Liver (tissue), 9 donors: ENCODE results near the gene INO80C. TPM values are rescaled to one million over a fixed set of nuclear protein-coding genes. Genes with fewer than 3 reads are reported as not detected.
A peak's percentile ranks its signal among the peaks of the same experiment; 100 is the strongest.

Experiments
- DNase-seq: peaks from one replicate; pipeline ENCODE4 v3.0.0-alpha.2; 2017; ENCODE audit warnings: low spot score
- H3K27ac ChIP-seq, 2 donors: one replicate each; pipeline ENCODE4 v1.7.0; 2013; ENCODE audit warnings: inconsistent platforms in 2 of 2, low read length in 2 of 2, control low read depth in 1 of 2, low read depth in 1 of 2, mild to moderate bottlenecking in 1 of 2
- H3K27me3 ChIP-seq, 4 donors: one replicate each; pipeline versions ENCODE4 v1.6.1 to v1.7.0; 2013; ENCODE audit warnings: low read length in 3 of 4, inconsistent platforms in 1 of 4, mild to moderate bottlenecking in 1 of 4, moderate library complexity in 1 of 4; ENCODE audit not compliant: control insufficient read depth in 4 of 4, insufficient read depth in 4 of 4
- H3K36me3 ChIP-seq, 4 donors: one replicate each; pipeline versions ENCODE4 v1.6.1 to v1.7.0; 2013; ENCODE audit warnings: low read length in 3 of 4, mild to moderate bottlenecking in 3 of 4, low read depth in 1 of 4, moderate library complexity in 1 of 4; ENCODE audit not compliant: control insufficient read depth in 4 of 4, insufficient read depth in 3 of 4
- H3K4me1 ChIP-seq, 4 donors: one replicate each; pipeline versions ENCODE4 v1.6.1 to v1.7.0; 2013; ENCODE audit warnings: low read length in 3 of 4, mild to moderate bottlenecking in 3 of 4, moderate library complexity in 1 of 4; ENCODE audit not compliant: control insufficient read depth in 4 of 4, insufficient read depth in 4 of 4
- H3K4me3 ChIP-seq, 3 donors: one replicate each; pipeline versions ENCODE4 v1.6.1 to v1.7.0; 2013; ENCODE audit warnings: low read length in 3 of 3, control low read depth in 1 of 3, low read depth in 1 of 3, mild to moderate bottlenecking in 1 of 3
- H3K9ac ChIP-seq, 2 donors: one replicate each; pipeline ENCODE4 v1.7.0; 2013; ENCODE audit warnings: low read length in 2 of 2, mild to moderate bottlenecking in 2 of 2, moderate library complexity in 2 of 2, control low read depth in 1 of 2, low read depth in 1 of 2
- H3K9me3 ChIP-seq, 4 donors: one replicate each; pipeline versions ENCODE4 v1.6.1 to v1.7.0; 2013; ENCODE audit warnings: low read length in 3 of 4; ENCODE audit not compliant: control insufficient read depth in 4 of 4
- ATF3 ChIP-seq: IDR thresholded peaks from 2 replicates; pipeline ENCODE4 v1.6.1; 2016; ENCODE audit warnings: antibody characterized with exemption
- CTCF ChIP-seq: fragments of 150-350 bp; IDR thresholded peaks from 2 replicates; pipeline ENCODE4 v1.5.1; 2017; ENCODE audit warnings: improper control_type of control experiment, low read depth, low read length; ENCODE audit not compliant: missing input control
- EGR1 ChIP-seq, 2 donors: IDR thresholded peaks; 2 replicates each; pipeline ENCODE4 v1.6.1; 2016 to 2018; ENCODE audit warnings: antibody characterized with exemption in 2 of 2, low read depth in 2 of 2
- FOXA1 ChIP-seq: IDR thresholded peaks from 2 replicates; pipeline ENCODE4 v1.6.1; 2016; ENCODE audit warnings: antibody characterized with exemption
- FOXA2 ChIP-seq: IDR thresholded peaks from 2 replicates; pipeline ENCODE4 v1.6.1; 2016; ENCODE audit warnings: antibody characterized with exemption
- GABPA ChIP-seq, 2 donors: IDR thresholded peaks in 1 of 2; conservative IDR thresholded peaks in 1 of 2; 2 replicates each; pipeline ENCODE4 v1.6.1; 2016; ENCODE audit warnings: antibody characterized with exemption in 2 of 2, mild to moderate bottlenecking in 1 of 2, moderate library complexity in 1 of 2
- HNF4A ChIP-seq, 2 donors: conservative IDR thresholded peaks; 2 replicates each; pipeline ENCODE4 v1.6.1; 2016; ENCODE audit warnings: antibody characterized with exemption in 2 of 2, mild to moderate bottlenecking in 2 of 2
- HNF4G ChIP-seq: IDR thresholded peaks from 2 replicates; pipeline ENCODE4 v1.6.1; 2016; ENCODE audit warnings: antibody characterized with exemption
- JUND ChIP-seq, 2 donors: IDR thresholded peaks; 2 replicates each; pipeline ENCODE4 v1.6.1; 2016; ENCODE audit warnings: antibody characterized with exemption in 2 of 2
- MAX ChIP-seq: IDR thresholded peaks from 2 replicates; pipeline ENCODE4 v1.6.1; 2016; ENCODE audit warnings: antibody characterized with exemption
- NR2F2 ChIP-seq: IDR thresholded peaks from 2 replicates; pipeline ENCODE4 v1.6.1; 2016; ENCODE audit warnings: antibody characterized with exemption
- RAD21 ChIP-seq, 2 donors: IDR thresholded peaks; 2 replicates each; pipeline ENCODE4 v1.6.1; 2016; ENCODE audit warnings: antibody characterized with exemption in 2 of 2, mild to moderate bottlenecking in 2 of 2
- REST ChIP-seq: IDR thresholded peaks from 2 replicates; pipeline ENCODE4 v1.6.1; 2016; ENCODE audit warnings: antibody characterized with exemption, mild to moderate bottlenecking
- RXRA ChIP-seq, 2 donors: IDR thresholded peaks; 2 replicates each; pipeline ENCODE4 v1.6.1; 2017 to 2018; ENCODE audit warnings: antibody characterized with exemption in 2 of 2, mild to moderate bottlenecking in 1 of 2
- SP1 ChIP-seq: IDR thresholded peaks from 2 replicates; pipeline ENCODE4 v1.6.1; 2018; ENCODE audit warnings: antibody characterized with exemption, mild to moderate bottlenecking
- TAF1 ChIP-seq: conservative IDR thresholded peaks from 2 replicates; pipeline ENCODE4 v1.6.1; 2016; ENCODE audit warnings: antibody characterized with exemption, mild to moderate bottlenecking
- YY1 ChIP-seq: IDR thresholded peaks from 2 replicates; pipeline ENCODE4 v1.6.1; 2016; ENCODE audit warnings: antibody characterized with exemption, mild to moderate bottlenecking
- ZBTB33 ChIP-seq: IDR thresholded peaks from 2 replicates; pipeline ENCODE4 v1.6.1; 2016; ENCODE audit warnings: antibody characterized with exemption
- WGBS: extraction: QIAGEN DNeasy Blood & Tissue Kit; methylation state at CpG from one replicate; pipeline ENCODE4 v1.1.7; 2013; 5-methylcytosine and 5-hydroxymethylcytosine counted together
- polyA plus RNA-seq, 2 donors: library from polyadenylated mRNA; stranded (reverse) in 1 of 2; unstranded in 1 of 2; fragments of 200-250 nt in 1 of 2; fragments of >200 nt in 1 of 2; fragmentation: Nextera tagmentation in 1 of 2; extraction: Ambion mirVana in 1 of 2; gene quantifications; one replicate each; pipeline versions ENCODE4 v1.2.1 to v1.2.3, GENCODE V29; 2013 to 2015
- total RNA-seq, 2 donors: library from RNA; depleted of rRNA; stranded (reverse); fragments of >200 nt; gene quantifications; one replicate each; pipeline ENCODE4 v1.2.3, GENCODE V29; 2014
- donor health status: healthy.
- donor health status: healthy.
- donor health status: healthy.
- donor health status: healthy.
- donor health status: healthy.

The INO80C gene
- total and polyA plus RNA-seq, 4 donors = 4.6 to 13.4 (median 10.5) TPM

GRCh38 chr18:35458677-35459441 is 38.9 kb downstream of the INO80C start:
- Histone ChIP-seq H3K9me3 (no peaks in the 10 kb centered on the region), H3K27ac (peak overlapping the region in 1 of 2 donors; percentile 3), H3K36me3 (no peaks in the 10 kb centered on the region), H3K4me1 (peaks cover 0 to 4% (median 0%) of the 10 kb centered on the region in 4 donors), H3K4me3 (no peak overlapping the region), H3K9ac (no peak overlapping the region), H3K27me3 (no peaks in the 10 kb centered on the region)
- no peak for DNase-seq
- TF ChIP-seq NR2F2 = peak; percentile 98
- peak; percentile 48 for TF ChIP-seq SP1
- TF ChIP-seq GABPA (IDR thresholded peaks at IDR 0.05 in 1 of 2, conservative IDR thresholded peaks at IDR 0.05 in 1 of 2) = no peak
- peak; percentile 93 to 97 for TF ChIP-seq JUND (IDR thresholded peaks at IDR 0.05)
- peak; percentile 46 to 64 for TF ChIP-seq RXRA (IDR thresholded peaks at IDR 0.05)
- peak in 1 of 2 donors; percentile 41 for TF ChIP-seq RAD21 (IDR thresholded peaks at IDR 0.05)
- TF ChIP-seq MAX = peak; percentile 30
- no peak for TF ChIP-seq ZBTB33
- TF ChIP-seq HNF4G = no peak
- peak in 1 of 2 donors; percentile 70 for TF ChIP-seq HNF4A (conservative IDR thresholded peaks at IDR 0.05)
- WGBS = 65% methylated on average over 4 of the region's 4 CpGs

GRCh38 chr18:35458271-35458670 is 39.5 kb downstream of the INO80C start:
- H3K4me3 ChIP-seq = no peak overlapping the region
- H3K9me3 ChIP-seq = no peaks in the 10 kb centered on the region
- no peaks in the 10 kb centered on the region for H3K36me3 ChIP-seq
- no peak for DNase-seq
- H3K9ac ChIP-seq = no peak overlapping the region
- H3K27me3 ChIP-seq = no peaks in the 10 kb centered on the region
- H3K4me1 ChIP-seq = peaks cover 0 to 4% (median 0%) of the 10 kb centered on the region in 4 donors
- TF ChIP-seq TAF1 = no peak
- TF ChIP-seq YY1 = no peak
- TF ChIP-seq RXRA (IDR thresholded peaks at IDR 0.05) = no peak
- TF ChIP-seq NR2F2 = no peak
- no peak for TF ChIP-seq FOXA2
- TF ChIP-seq HNF4A (conservative IDR thresholded peaks at IDR 0.05) = no peak
- TF ChIP-seq FOXA1 = no peak
- no peak for TF ChIP-seq ZBTB33
- TF ChIP-seq MAX = no peak
- no peak for TF ChIP-seq GABPA (IDR thresholded peaks at IDR 0.05 in 1 of 2, conservative IDR thresholded peaks at IDR 0.05 in 1 of 2)
- no peak for TF ChIP-seq CTCF
- TF ChIP-seq REST = no peak
- no peak for TF ChIP-seq EGR1 (IDR thresholded peaks at IDR 0.05; ENCODE audit: low read depth in 2 of 2)
- no peak for TF ChIP-seq ATF3
- no peak overlapping the region for H3K27ac ChIP-seq
- 78% methylated on average over 1 of the region's 1 CpG for WGBS
